ENCODE data around the gene TMEM120A.

The TMEM120A gene

DNA sequence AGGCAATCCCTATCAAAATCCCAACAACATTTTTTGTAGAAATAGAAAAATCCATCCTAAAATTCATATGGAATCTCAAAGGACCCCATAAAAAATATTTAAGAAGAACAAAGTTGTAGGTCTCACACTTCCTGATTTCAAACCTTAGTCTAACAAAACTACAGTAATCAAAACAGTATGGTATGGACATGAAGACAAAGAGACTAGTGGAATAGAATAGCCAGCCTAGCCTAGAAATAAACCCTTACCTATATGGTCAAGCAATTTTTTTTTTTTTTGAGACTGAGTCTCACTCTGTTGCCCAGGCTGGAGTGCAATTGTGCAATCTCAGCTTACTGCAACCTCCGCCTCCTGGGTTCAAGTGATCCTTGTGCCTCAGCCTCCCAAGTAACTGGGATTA lies 3.6 kb upstream of the TMEM120A start:
- H3K9ac ChIP-seq = no peak overlapping the region
- no peak overlapping the region for H3K4me2 ChIP-seq
- H3K4me1 ChIP-seq = peaks cover 21% of the 10 kb centered on the region
- no peaks in the 10 kb centered on the region; the same call in 1 of the 2 replicates for H3K9me3 ChIP-seq
- H3K36me3 ChIP-seq = peaks cover 71% of the 10 kb centered on the region
- no peak for TF ChIP-seq Cebpa-rat (IDR thresholded peaks at IDR 0.05)
- no peaks in the 10 kb centered on the region for H3K27me3 ChIP-seq
- no peak overlapping the region for H3K27ac ChIP-seq
- H3K4me3 ChIP-seq = no peak overlapping the region
- no peaks in the 10 kb centered on the region for H4K20me1 ChIP-seq

DNA sequence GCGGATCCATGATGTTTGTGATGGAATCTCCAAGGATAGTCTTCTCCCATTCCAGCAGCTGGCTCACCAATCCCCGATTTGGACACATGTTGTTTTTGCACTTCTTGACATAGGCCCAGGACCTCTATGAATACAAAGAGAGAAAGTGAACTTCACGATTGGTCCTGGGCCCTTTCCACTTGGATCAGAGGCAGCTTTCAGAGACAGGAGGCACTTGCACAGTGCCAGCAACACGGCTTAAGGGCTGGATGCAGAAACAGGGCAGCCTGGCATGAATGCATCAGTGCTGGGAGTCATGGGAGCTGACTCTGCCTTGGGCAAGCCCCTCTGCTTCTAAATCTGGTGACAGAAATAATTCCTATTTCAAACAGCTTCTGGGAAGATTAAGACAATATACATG lies 2.1 kb upstream of the TMEM120A start:
- no peaks in the 10 kb centered on the region for H4K20me1 ChIP-seq
- peaks cover 55% of the 10 kb centered on the region for H3K36me3 ChIP-seq
- H3K4me2 ChIP-seq = no peak overlapping the region
- no peaks in the 10 kb centered on the region; the same call in 1 of the 2 replicates for H3K9me3 ChIP-seq
- H3K27ac ChIP-seq = no peak overlapping the region
- no peaks in the 10 kb centered on the region for H3K27me3 ChIP-seq
- H3K9ac ChIP-seq = no peak overlapping the region
- H3K4me1 ChIP-seq = peaks cover 21% of the 10 kb centered on the region
- no peak for TF ChIP-seq Cebpa-rat (IDR thresholded peaks at IDR 0.05)
- no peak overlapping the region for H3K4me3 ChIP-seq

DNA sequence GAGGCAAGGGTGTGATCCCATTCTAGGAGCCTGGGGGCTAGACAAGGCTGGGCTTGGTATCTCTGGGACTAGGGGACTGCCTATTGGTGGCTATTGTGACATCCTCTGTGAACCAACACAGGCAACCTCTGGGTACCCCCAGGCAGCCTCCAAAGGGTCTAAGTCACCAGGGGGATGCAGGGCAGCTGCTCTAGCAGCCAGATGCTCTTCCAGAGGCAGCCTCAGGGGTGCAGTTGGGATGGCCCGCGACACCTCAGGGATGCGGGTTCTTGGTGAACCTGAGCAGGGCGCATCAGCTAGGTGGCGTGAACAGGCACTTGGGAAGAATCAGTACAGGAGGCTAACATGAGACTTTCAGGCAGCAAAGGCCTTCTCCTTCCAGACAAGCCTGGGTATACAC lies 1.6 kb upstream of the TMEM120A start:
- Histone ChIP-seq H3K36me3 (peaks cover 51% of the 10 kb centered on the region), H3K9ac (no peak overlapping the region)

DNA sequence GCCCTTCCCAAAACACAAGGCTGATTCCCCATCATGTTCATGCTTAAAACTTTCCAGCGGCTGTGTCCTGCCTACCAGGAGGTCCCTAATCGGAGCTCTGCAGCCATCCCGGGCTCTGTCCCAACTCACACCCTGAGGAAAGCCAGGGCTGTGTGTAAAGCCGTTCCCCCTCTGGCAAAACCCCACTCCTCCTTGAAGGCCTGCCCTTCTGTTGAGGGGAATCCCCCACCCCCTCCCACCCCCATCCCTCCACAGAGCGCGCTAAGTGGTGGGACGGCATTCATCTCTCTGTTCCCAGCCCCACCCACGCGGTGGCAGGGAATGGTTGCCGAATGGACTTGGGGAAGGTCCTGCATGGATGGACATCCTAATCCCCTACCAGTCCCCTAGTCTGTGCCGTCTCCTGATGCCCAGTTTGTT lies 667 bp upstream of the TMEM120A start:
- no peaks in the 10 kb centered on the region for H4K20me1 ChIP-seq
- H3K4me3 ChIP-seq = peak overlapping the region; percentile 88
- H3K9ac ChIP-seq = peak overlapping the region; percentile 48; the same call in 1 of the 2 replicates
- no peaks in the 10 kb centered on the region for H3K27me3 ChIP-seq
- no peaks in the 10 kb centered on the region; the same call in 1 of the 2 replicates for H3K9me3 ChIP-seq
- TF ChIP-seq Cebpa-rat (IDR thresholded peaks at IDR 0.05) = no peak
- peak overlapping the region; percentile 100 for H3K4me2 ChIP-seq
- H3K4me1 ChIP-seq = peaks cover 21% of the 10 kb centered on the region
- peaks cover 41% of the 10 kb centered on the region for H3K36me3 ChIP-seq
- no peak overlapping the region for H3K27ac ChIP-seq

More for the DNA sequence above, 1.6 kb upstream of the TMEM120A start:
- Histone ChIP-seq H3K27ac (no peak overlapping the region), H3K27me3 (no peaks in the 10 kb centered on the region), H3K4me3 (no peak overlapping the region), H4K20me1 (no peaks in the 10 kb centered on the region), H3K4me2 (no peak overlapping the region), H3K4me1 (peaks cover 21% of the 10 kb centered on the region), H3K9me3 (no peaks in the 10 kb centered on the region; the same call in 1 of the 2 replicates)
- TF ChIP-seq Cebpa-rat (IDR thresholded peaks at IDR 0.05) = no peak

DNA sequence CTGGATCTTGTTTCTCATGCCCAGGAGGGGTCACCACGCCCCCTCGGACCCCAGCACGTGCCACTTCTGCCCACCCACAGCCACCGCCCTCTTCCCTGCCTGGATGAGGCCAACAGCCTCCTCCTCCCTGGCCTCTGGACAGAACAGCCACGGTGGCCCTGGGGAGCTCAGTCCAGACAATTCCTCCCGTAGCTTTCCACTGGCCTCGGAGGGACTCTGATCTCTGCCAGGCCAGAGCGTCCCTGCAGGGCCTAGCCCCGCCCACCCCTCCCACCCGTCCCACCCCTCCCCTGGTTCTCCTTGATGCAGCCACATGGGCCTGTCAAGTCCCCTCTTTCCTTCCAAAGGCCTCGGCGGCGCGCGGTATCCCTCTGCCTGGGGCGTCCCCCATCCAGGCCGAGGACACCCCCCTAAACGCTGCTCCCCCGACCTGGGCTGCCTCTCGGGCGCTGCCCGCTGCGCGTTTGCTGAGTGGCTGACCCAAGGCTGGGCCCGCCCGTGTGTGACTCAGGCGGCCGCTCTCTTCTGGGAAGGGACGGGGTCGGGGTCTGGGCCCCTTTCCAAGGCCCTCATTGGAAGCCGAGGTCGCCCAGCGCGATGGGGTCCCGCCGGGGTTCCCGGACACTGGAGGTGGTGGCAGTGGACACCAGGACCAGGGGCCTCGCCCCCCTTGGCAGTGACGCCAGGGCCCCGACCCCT lies 557 bp downstream of the TMEM120A start:
- no peaks in the 10 kb centered on the region for H4K20me1 ChIP-seq
- H3K27ac ChIP-seq = peak overlapping the region; percentile 49
- peak overlapping the region; percentile 81 for H3K9ac ChIP-seq
- peaks cover 31% of the 10 kb centered on the region for H3K36me3 ChIP-seq
- H3K27me3 ChIP-seq = no peaks in the 10 kb centered on the region
- H3K4me2 ChIP-seq = peak overlapping the region; percentile 100
- H3K4me3 ChIP-seq = peak overlapping the region; percentile 88
- no peak for TF ChIP-seq Cebpa-rat (IDR thresholded peaks at IDR 0.05)
- H3K4me1 ChIP-seq = peaks cover 21% of the 10 kb centered on the region
- no peaks in the 10 kb centered on the region; the same call in 1 of the 2 replicates for H3K9me3 ChIP-seq

DNA sequence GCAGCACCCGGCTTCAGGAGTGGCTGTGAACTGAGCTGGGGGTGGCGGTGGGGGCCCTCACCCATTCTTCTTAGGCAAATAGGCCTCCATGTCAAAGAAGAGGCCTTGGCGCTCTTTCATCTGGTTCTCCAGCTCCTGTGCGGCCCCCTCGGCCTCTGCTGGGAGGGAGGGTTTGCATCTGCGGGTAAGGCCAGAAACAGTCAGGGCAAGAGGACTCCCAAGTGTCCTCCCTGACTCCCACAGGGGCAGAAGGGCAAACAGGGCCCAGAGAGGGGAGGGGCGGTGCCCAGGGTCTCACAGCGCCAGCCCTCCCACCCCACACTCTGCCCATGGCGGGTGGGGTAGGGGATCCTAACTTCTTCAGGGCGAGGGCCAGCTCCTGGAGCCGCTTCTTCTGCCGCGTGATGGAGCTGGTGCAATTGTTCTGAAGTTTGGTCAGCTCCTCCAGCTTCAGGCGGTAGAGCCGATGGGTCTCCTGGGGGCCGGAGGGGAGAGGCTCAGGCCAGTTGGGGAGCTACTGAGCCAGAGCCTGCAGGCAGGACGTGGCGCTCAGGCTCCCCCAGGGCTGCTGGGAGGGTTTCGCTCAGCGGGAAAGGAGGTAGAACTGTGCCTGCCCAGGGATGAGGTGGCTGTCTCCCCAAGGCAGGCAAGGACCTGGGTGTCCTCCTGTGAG lies 2.2 kb downstream of the TMEM120A start:
- Histone ChIP-seq H3K4me2 (no peak overlapping the region), H4K20me1 (no peaks in the 10 kb centered on the region), H3K27ac (no peak overlapping the region), H3K27me3 (no peaks in the 10 kb centered on the region), H3K4me3 (no peak overlapping the region), H3K9me3 (no peaks in the 10 kb centered on the region), H3K9ac (no peak overlapping the region), H3K36me3 (peaks cover 29% of the 10 kb centered on the region), H3K4me1 (peaks cover 17% of the 10 kb centered on the region)
- no peak for TF ChIP-seq Cebpa-rat (IDR thresholded peaks at IDR 0.05)

DNA sequence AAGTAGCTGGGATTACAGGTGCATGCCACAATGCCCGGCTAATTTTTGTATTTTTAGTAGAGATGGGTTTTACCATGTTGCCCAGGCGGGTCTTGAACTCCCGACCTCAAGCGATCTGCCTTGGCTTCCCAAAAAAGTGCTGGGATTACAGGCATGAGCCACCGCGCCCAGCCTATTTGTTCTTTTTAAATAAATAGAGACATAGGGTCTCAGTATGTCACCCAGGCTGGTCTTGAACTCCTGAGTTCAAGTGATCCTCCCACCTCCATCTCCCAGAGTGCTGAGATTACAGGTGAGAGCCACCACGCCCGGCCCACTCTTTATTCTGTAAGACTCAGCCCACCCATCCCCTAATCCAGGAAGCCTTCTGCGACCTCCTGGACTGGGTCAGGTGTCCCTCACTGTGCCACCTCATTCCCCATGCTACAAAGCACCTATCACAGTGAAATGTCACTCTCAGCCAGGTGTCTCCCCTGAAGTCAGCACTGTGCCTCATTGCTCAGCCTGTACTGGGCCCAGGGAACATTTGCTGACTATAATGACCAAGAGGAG lies 2.8 kb downstream of the TMEM120A start:
- H3K4me3 ChIP-seq = no peak overlapping the region
- H3K9ac ChIP-seq = no peak overlapping the region
- 0 out of 2 replicates have a peak, but pooled peaks cover under 1% of the 10 kb centered on the region for H4K20me1 ChIP-seq
- H3K4me2 ChIP-seq = no peak overlapping the region
- TF ChIP-seq Cebpa-rat (IDR thresholded peaks at IDR 0.05) = no peak
- H3K36me3 ChIP-seq = peaks cover 29% of the 10 kb centered on the region
- H3K27me3 ChIP-seq = no peaks in the 10 kb centered on the region
- no peaks in the 10 kb centered on the region for H3K9me3 ChIP-seq
- no peak overlapping the region for H3K27ac ChIP-seq
- H3K4me1 ChIP-seq = peaks cover 11% of the 10 kb centered on the region; the same call in 1 of the 2 replicates

DNA sequence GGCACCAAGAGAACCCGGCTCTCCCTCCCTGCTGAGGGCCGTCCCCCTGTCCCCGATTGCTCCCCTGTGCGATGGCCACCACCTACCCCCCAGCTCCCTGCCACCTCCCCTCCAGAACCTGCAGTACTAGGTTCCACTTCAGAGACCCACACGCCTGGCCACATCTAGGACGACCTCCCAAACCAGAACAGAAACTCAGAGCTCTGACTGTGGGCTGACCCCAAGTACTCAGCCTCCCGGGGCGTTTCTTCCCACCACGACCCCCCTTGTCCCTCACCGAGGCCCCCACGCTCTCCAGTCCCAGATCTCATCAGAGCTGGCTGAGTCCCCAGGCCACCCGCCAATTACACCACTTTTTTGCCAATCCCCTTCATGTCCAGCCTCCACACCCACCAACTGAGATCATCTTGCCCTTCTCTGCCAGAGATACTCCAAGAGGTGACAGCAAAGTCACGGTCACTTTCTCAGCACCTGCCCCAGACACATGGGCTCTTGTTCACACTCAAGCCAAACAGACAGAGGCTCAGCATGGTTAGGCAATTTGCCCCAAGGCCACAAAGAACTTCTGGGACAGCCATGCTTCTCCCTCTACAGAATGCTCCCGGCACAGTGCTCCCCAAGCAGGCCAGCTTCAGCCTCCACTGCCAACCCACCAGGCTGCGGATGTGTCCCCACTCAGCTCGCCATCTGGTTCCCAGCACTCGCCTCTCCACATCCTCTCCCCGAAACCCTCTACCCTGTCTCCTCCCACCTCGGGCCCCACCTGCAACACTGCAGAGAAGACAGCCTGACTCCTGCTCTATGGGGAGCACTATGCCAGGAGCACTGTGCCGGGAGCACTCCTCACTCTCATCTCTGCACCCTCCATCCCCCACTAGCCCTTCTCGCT lies 4.7 kb downstream of the TMEM120A start:
- Histone ChIP-seq H3K9ac (no peak overlapping the region), H3K9me3 (no peaks in the 10 kb centered on the region), H3K4me2 (no peak overlapping the region)

More for the DNA sequence above, 4.7 kb downstream of the TMEM120A start:
- H3K36me3 ChIP-seq = peaks cover 33% of the 10 kb centered on the region
- peaks cover 7% of the 10 kb centered on the region; the same call in 1 of the 2 replicates for H3K4me1 ChIP-seq
- H4K20me1 ChIP-seq = 0 out of 2 replicates have a peak, but pooled peaks cover 4% of the 10 kb centered on the region
- H3K27ac ChIP-seq = no peak overlapping the region
- TF ChIP-seq Cebpa-rat (IDR thresholded peaks at IDR 0.05) = no peak
- H3K4me3 ChIP-seq = no peak overlapping the region
- no peaks in the 10 kb centered on the region for H3K27me3 ChIP-seq

All from BLaER1 (cell line).